ENCODE measurements around the gene GCNT2.
"Not testable (repeated sequence)": the region's sequence is repeated elsewhere in the genome, so short reads cannot be mapped to it uniquely, and the experiment has no call there.

The GCNT2 gene

GRCh38 chr6:10487668-10488327, 33.4 kb upstream of the GCNT2 start:
- Histone ChIP-seq H3K4me1 (ENCODE audit: insufficient read depth, low read length) (no peaks in the 10 kb centered on the region), H3K27ac (ENCODE audit: low read length) (no peak overlapping the region), H3K36me3 (ENCODE audit: insufficient read depth, low read depth, low read length) (no peaks in the 10 kb centered on the region), H3K4me3 (ENCODE audit: low read length) (no peak overlapping the region), H3K27me3 (ENCODE audit: insufficient read depth, low read length) (no peaks in the 10 kb centered on the region), H3K9ac (ENCODE audit: low read depth, low read length) (no peak overlapping the region), H3K9me3 (ENCODE audit: insufficient read depth, low read depth, low read length) (no peaks in the 10 kb centered on the region)

- no peak overlapping the region for H3K9ac ChIP-seq (ENCODE audit: low read depth, low read length)
Observed at GRCh38 chr6:10491463-10491862, 29.7 kb upstream of the GCNT2 start.

GRCh38 chr6:10491905-10492304, 29.2 kb upstream of the GCNT2 start:
- not testable (repeated sequence) for H3K27me3 ChIP-seq (ENCODE audit: insufficient read depth, low read length); H3K36me3 ChIP-seq (ENCODE audit: insufficient read depth, low read depth, low read length); H3K9ac ChIP-seq (ENCODE audit: low read depth, low read length); H3K4me3 ChIP-seq (ENCODE audit: low read length); H3K4me1 ChIP-seq (ENCODE audit: insufficient read depth, low read length); H3K9me3 ChIP-seq (ENCODE audit: insufficient read depth, low read depth, low read length); H3K27ac ChIP-seq (ENCODE audit: low read length)

More at GRCh38 chr6:10491463-10491862, 29.7 kb upstream of the GCNT2 start:
- Histone ChIP-seq H3K4me1 (ENCODE audit: insufficient read depth, low read length) (no peaks in the 10 kb centered on the region), H3K36me3 (ENCODE audit: insufficient read depth, low read depth, low read length) (no peaks in the 10 kb centered on the region), H3K27ac (ENCODE audit: low read length) (no peak overlapping the region), H3K9me3 (ENCODE audit: insufficient read depth, low read depth, low read length) (no peaks in the 10 kb centered on the region), H3K4me3 (ENCODE audit: low read length) (no peak overlapping the region), H3K27me3 (ENCODE audit: insufficient read depth, low read length) (no peaks in the 10 kb centered on the region)

GRCh38 chr6:10495029-10495428, 26.1 kb upstream of the GCNT2 start:
- H3K9ac ChIP-seq (ENCODE audit: low read depth, low read length), result no peak overlapping the region

GRCh38 chr6:10505529-10505928, 15.6 kb upstream of the GCNT2 start:
- H3K9me3 ChIP-seq (ENCODE audit: insufficient read depth, low read depth, low read length), result no peaks in the 10 kb centered on the region
- H3K36me3 ChIP-seq (ENCODE audit: insufficient read depth, low read depth, low read length), result no peaks in the 10 kb centered on the region
- no peak overlapping the region for H3K4me3 ChIP-seq (ENCODE audit: low read length)
- no peak overlapping the region for H3K9ac ChIP-seq (ENCODE audit: low read depth, low read length)
- H3K27ac ChIP-seq (ENCODE audit: low read length), result no peak overlapping the region
- peaks cover 5% of the 10 kb centered on the region; the same call in 1 of the 2 replicates for H3K4me1 ChIP-seq (ENCODE audit: insufficient read depth, low read length)
- H3K27me3 ChIP-seq (ENCODE audit: insufficient read depth, low read length), result no peaks in the 10 kb centered on the region

More at GRCh38 chr6:10495029-10495428, 26.1 kb upstream of the GCNT2 start:
- H3K9me3 ChIP-seq (ENCODE audit: insufficient read depth, low read depth, low read length), result no peaks in the 10 kb centered on the region
- H3K4me1 ChIP-seq (ENCODE audit: insufficient read depth, low read length), result no peaks in the 10 kb centered on the region
- no peaks in the 10 kb centered on the region for H3K36me3 ChIP-seq (ENCODE audit: insufficient read depth, low read depth, low read length)
- no peak overlapping the region for H3K4me3 ChIP-seq (ENCODE audit: low read length)
- H3K27ac ChIP-seq (ENCODE audit: low read length), result no peak overlapping the region
- no peaks in the 10 kb centered on the region for H3K27me3 ChIP-seq (ENCODE audit: insufficient read depth, low read length)

GRCh38 chr6:10507298-10507697, 13.9 kb upstream of the GCNT2 start:
- Histone ChIP-seq H3K4me1 (ENCODE audit: insufficient read depth, low read length) (peaks cover 5% of the 10 kb centered on the region; the same call in 1 of the 2 replicates), H3K9ac (ENCODE audit: low read depth, low read length) (no peak overlapping the region; the same call in 1 of the 2 replicates), H3K27me3 (ENCODE audit: insufficient read depth, low read length) (no peaks in the 10 kb centered on the region), H3K36me3 (ENCODE audit: insufficient read depth, low read depth, low read length) (no peaks in the 10 kb centered on the region), H3K4me3 (ENCODE audit: low read length) (no peak overlapping the region), H3K27ac (ENCODE audit: low read length) (no peak overlapping the region), H3K9me3 (ENCODE audit: insufficient read depth, low read depth, low read length) (no peaks in the 10 kb centered on the region)

GRCh38 chr6:10507715-10508114, 13.4 kb upstream of the GCNT2 start:
- no peaks in the 10 kb centered on the region for H3K9me3 ChIP-seq (ENCODE audit: insufficient read depth, low read depth, low read length)

GRCh38 chr6:10510592-10511367, 10.4 kb upstream of the GCNT2 start:
- Histone ChIP-seq H3K4me1 (ENCODE audit: insufficient read depth, low read length) (no peaks in the 10 kb centered on the region; the same call in 1 of the 2 replicates), H3K27me3 (ENCODE audit: insufficient read depth, low read length) (no peaks in the 10 kb centered on the region), H3K4me3 (ENCODE audit: low read length) (no peak overlapping the region), H3K9ac (ENCODE audit: low read depth, low read length) (no peak overlapping the region), H3K27ac (ENCODE audit: low read length) (no peak overlapping the region), H3K36me3 (ENCODE audit: insufficient read depth, low read depth, low read length) (no peaks in the 10 kb centered on the region), H3K9me3 (ENCODE audit: insufficient read depth, low read depth, low read length) (no peaks in the 10 kb centered on the region)

More at GRCh38 chr6:10507715-10508114, 13.4 kb upstream of the GCNT2 start:
- no peaks in the 10 kb centered on the region for H3K36me3 ChIP-seq (ENCODE audit: insufficient read depth, low read depth, low read length)
- H3K4me3 ChIP-seq (ENCODE audit: low read length), result no peak overlapping the region
- H3K27ac ChIP-seq (ENCODE audit: low read length), result no peak overlapping the region
- H3K9ac ChIP-seq (ENCODE audit: low read depth, low read length), result no peak overlapping the region; the same call in 1 of the 2 replicates
- peaks cover 5% of the 10 kb centered on the region; the same call in 1 of the 2 replicates for H3K4me1 ChIP-seq (ENCODE audit: insufficient read depth, low read length)
- H3K27me3 ChIP-seq (ENCODE audit: insufficient read depth, low read length), result no peaks in the 10 kb centered on the region

- H3K4me3 ChIP-seq (ENCODE audit: low read length), result no peak overlapping the region
- no peaks in the 10 kb centered on the region for H3K9me3 ChIP-seq (ENCODE audit: insufficient read depth, low read depth, low read length)
- no peaks in the 10 kb centered on the region for H3K4me1 ChIP-seq (ENCODE audit: insufficient read depth, low read length)
- H3K9ac ChIP-seq (ENCODE audit: low read depth, low read length), result no peak overlapping the region
- no peaks in the 10 kb centered on the region for H3K36me3 ChIP-seq (ENCODE audit: insufficient read depth, low read depth, low read length)
- H3K27me3 ChIP-seq (ENCODE audit: insufficient read depth, low read length), result no peaks in the 10 kb centered on the region
- H3K27ac ChIP-seq (ENCODE audit: low read length), result no peak overlapping the region
Observed at GRCh38 chr6:10511477-10511876, 9.7 kb upstream of the GCNT2 start.

GRCh38 chr6:10513544-10513943, 7.6 kb upstream of the GCNT2 start:
- Histone ChIP-seq H3K4me1 (ENCODE audit: insufficient read depth, low read length) (peaks cover under 1% of the 10 kb centered on the region; the same call in 1 of the 2 replicates), H3K36me3 (ENCODE audit: insufficient read depth, low read depth, low read length) (no peaks in the 10 kb centered on the region), H3K27ac (ENCODE audit: low read length) (no peak overlapping the region), H3K27me3 (ENCODE audit: insufficient read depth, low read length) (no peaks in the 10 kb centered on the region), H3K4me3 (ENCODE audit: low read length) (no peak overlapping the region), H3K9me3 (ENCODE audit: insufficient read depth, low read depth, low read length) (no peaks in the 10 kb centered on the region), H3K9ac (ENCODE audit: low read depth, low read length) (no peak overlapping the region)

GRCh38 chr6:10514049-10514780, 6.9 kb upstream of the GCNT2 start:
- Histone ChIP-seq H3K27me3 (ENCODE audit: insufficient read depth, low read length) (no peaks in the 10 kb centered on the region), H3K4me1 (ENCODE audit: insufficient read depth, low read length) (peaks cover 5% of the 10 kb centered on the region; the same call in 1 of the 2 replicates)

More at GRCh38 chr6:10514049-10514780, 6.9 kb upstream of the GCNT2 start:
- Histone ChIP-seq H3K9ac (ENCODE audit: low read depth, low read length) (no peak overlapping the region), H3K4me3 (ENCODE audit: low read length) (no peak overlapping the region), H3K9me3 (ENCODE audit: insufficient read depth, low read depth, low read length) (no peaks in the 10 kb centered on the region), H3K27ac (ENCODE audit: low read length) (no peak overlapping the region), H3K36me3 (ENCODE audit: insufficient read depth, low read depth, low read length) (no peaks in the 10 kb centered on the region)
